Gastrocnemius medialis (tissue), 4 donors: ENCODE data around the gene CRHBP. TPM values are rescaled to one million over a fixed set of nuclear protein-coding genes. Genes with fewer than 3 reads are reported as not detected.
"Not testable (repeated sequence)": the region's sequence is repeated elsewhere in the genome, so short reads cannot be mapped to it uniquely, and the experiment has no call there.

Source experiments
- ATAC-seq, 2 donors: fragments of 150-250 bp; one replicate each; pipeline ENCODE4 v1.9.1; 2016
- DNase-seq, 2 donors: peaks; one replicate each; pipeline ENCODE4 v3.0.0-alpha.2; 2019
- H3K27ac ChIP-seq, 4 donors: fragments of 200-600 bp; sonication (generic); 1 replicate in 1 of 4; 2 replicates in 3 of 4; pipeline ENCODE4 v1.5.1; 2016 to 2018; ENCODE audit warnings: mild to moderate bottlenecking in 2 of 4, moderate library complexity in 1 of 4
- H3K27me3 ChIP-seq, 3 donors: fragments of 200-600 bp; sonication (generic) in 2 of 3; 1 replicate in 1 of 3; 2 replicates in 2 of 3; pipeline versions ENCODE4 v1.5.1 to v1.6.0; 2016 to 2019; ENCODE audit warnings: mild to moderate bottlenecking in 1 of 3, moderate library complexity in 1 of 3
- H3K36me3 ChIP-seq, 2 donors: fragments of 200-600 bp; sonication (generic) in 1 of 2; one replicate each; pipeline ENCODE4 v1.5.1; 2017 to 2018
- H3K4me1 ChIP-seq, 2 donors: fragments of 200-600 bp; sonication (generic) in 1 of 2; one replicate each; pipeline ENCODE4 v1.5.1; 2016 to 2017; ENCODE audit warnings: mild to moderate bottlenecking in 2 of 2
- H3K4me3 ChIP-seq, 4 donors: fragments of 200-600 bp; sonication (generic) in 3 of 4; 1 replicate in 1 of 4; 2 replicates in 3 of 4; pipeline ENCODE4 v1.5.1; 2016 to 2019; ENCODE audit warnings: mild to moderate bottlenecking in 2 of 4
- H3K9me3 ChIP-seq, 3 donors: fragments of 200-600 bp; sonication (generic) in 2 of 3; 1 replicate in 1 of 3; 2 replicates in 2 of 3; pipeline ENCODE4 v1.5.1; 2016 to 2019
- POLR2A ChIP-seq, 2 donors: fragments of 450-650 bp; IDR thresholded peaks; one replicate each; pipeline ENCODE4 v1.6.1; 2017; ENCODE audit warnings: antibody characterized with exemption in 2 of 2, mild to moderate bottlenecking in 2 of 2, moderate library complexity in 2 of 2
- in situ Hi-C, 4 donors: fragments of 200-750 bp; cut with MboI; loops; one replicate each; pipeline versions ENCODE4 v1.15.0 to v1.8.0; 2017; ENCODE audit warnings: low sequenced_read_pairs in 4 of 4
- intact Hi-C: fragments of 100-400 bp; cut with DNase I; formaldehyde crosslinking; loops from one replicate; pipeline ENCODE4 v1.15.1; 2023; ENCODE audit warnings: low total_unique reads
- total RNA-seq, 4 donors: library from RNA; depleted of rRNA; stranded (reverse); fragments of >200 nt; gene quantifications; one replicate each; pipeline versions ENCODE4 v1.1.0 to v1.2.3, GENCODE V29; 2016
- TF ChIP-seq, protein P1 (sequence below), 5 experiments: fragments of 450-650 bp in 3 of 5; fragments of 200-600 bp in 2 of 5; sonication (generic) in 2 of 5; IDR thresholded peaks in 4 of 5; conservative IDR thresholded peaks in 1 of 5; 1 replicate in 4 of 5; 2 replicates in 1 of 5; pipeline ENCODE4 v1.5.1; 2016 to 2019; ENCODE audit warnings: antibody characterized with exemption in 5 of 5, mild to moderate bottlenecking in 3 of 5, moderate library complexity in 3 of 5

Gene CRHBP
- total RNA-seq, 4 donors from 2014 or later, result 0.36 to 0.61 (median 0.38) TPM; not detected in 1

DNA sequence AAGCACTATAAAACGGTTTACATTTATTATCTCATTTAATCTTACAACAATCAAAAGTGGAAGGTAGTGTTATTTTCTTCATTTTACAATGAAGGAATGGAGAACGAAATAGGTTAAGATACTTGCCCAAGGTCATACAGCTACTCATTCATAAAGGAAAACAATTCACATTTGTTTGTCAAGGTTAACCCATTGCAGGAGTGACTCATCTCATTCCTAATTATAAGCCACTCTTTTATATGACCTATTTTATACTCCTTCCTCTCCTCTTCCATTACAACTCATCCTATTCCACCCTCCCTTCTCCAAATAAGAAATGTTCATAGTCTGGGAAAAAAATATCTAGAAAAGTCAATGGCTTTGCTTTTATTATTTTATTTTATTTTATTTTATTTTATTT lies 29.6 kb downstream of the CRHBP start:
- Histone ChIP-seq H3K4me1 (no peaks in the 10 kb centered on the region), H3K4me3 (no peak overlapping the region), H3K27me3 (no peaks in the 10 kb centered on the region), H3K9me3 (no peaks in the 10 kb centered on the region), H3K36me3 (no peaks in the 10 kb centered on the region), H3K27ac (no peak overlapping the region)
- DNase-seq (no peak), ATAC-seq (no peak)
- in situ Hi-C loops, result no loop called here
- TF ChIP-seq, protein P1, sequence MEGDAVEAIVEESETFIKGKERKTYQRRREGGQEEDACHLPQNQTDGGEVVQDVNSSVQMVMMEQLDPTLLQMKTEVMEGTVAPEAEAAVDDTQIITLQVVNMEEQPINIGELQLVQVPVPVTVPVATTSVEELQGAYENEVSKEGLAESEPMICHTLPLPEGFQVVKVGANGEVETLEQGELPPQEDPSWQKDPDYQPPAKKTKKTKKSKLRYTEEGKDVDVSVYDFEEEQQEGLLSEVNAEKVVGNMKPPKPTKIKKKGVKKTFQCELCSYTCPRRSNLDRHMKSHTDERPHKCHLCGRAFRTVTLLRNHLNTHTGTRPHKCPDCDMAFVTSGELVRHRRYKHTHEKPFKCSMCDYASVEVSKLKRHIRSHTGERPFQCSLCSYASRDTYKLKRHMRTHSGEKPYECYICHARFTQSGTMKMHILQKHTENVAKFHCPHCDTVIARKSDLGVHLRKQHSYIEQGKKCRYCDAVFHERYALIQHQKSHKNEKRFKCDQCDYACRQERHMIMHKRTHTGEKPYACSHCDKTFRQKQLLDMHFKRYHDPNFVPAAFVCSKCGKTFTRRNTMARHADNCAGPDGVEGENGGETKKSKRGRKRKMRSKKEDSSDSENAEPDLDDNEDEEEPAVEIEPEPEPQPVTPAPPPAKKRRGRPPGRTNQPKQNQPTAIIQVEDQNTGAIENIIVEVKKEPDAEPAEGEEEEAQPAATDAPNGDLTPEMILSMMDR (IDR thresholded peaks at IDR 0.05 in 4 of 5, conservative IDR thresholded peaks at IDR 0.05 in 1 of 5), result no peak
- TF ChIP-seq POLR2A (IDR thresholded peaks at IDR 0.05), result no peak
- intact Hi-C loops, result no loop called here

DNA sequence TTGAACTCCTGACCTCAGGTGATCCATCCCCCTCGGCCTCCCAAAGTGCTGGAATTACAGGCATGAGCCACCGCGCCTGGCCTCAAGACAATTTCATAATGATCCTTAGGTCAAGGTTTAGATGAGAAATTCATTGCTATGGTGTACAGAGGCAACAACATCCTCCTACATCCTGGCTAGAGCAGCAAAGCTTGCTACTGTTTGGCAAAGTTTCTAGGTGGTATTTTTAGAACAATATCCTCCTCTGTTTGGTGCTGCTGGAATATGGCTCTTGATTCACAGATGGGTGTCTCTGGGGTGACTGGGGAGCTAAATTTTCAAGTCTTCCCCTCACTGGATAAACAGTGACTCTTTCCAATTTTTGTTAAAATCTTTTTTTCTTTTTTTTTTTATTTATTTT lies 30.6 kb downstream of the CRHBP start:
- intact Hi-C loops (no loop called here), in situ Hi-C loops (no loop called here)
- H3K36me3 ChIP-seq, result no peaks in the 10 kb centered on the region
- TF ChIP-seq, protein P1 (IDR thresholded peaks at IDR 0.05 in 4 of 5, conservative IDR thresholded peaks at IDR 0.05 in 1 of 5), result no peak
- no peak for TF ChIP-seq POLR2A (IDR thresholded peaks at IDR 0.05)
- H3K9me3 ChIP-seq, result no peaks in the 10 kb centered on the region
- H3K27me3 ChIP-seq, result no peaks in the 10 kb centered on the region
- DNase-seq (no peak), ATAC-seq (no peak)
- no peak overlapping the region for H3K27ac ChIP-seq
- no peak overlapping the region for H3K4me3 ChIP-seq
- no peaks in the 10 kb centered on the region for H3K4me1 ChIP-seq

DNA sequence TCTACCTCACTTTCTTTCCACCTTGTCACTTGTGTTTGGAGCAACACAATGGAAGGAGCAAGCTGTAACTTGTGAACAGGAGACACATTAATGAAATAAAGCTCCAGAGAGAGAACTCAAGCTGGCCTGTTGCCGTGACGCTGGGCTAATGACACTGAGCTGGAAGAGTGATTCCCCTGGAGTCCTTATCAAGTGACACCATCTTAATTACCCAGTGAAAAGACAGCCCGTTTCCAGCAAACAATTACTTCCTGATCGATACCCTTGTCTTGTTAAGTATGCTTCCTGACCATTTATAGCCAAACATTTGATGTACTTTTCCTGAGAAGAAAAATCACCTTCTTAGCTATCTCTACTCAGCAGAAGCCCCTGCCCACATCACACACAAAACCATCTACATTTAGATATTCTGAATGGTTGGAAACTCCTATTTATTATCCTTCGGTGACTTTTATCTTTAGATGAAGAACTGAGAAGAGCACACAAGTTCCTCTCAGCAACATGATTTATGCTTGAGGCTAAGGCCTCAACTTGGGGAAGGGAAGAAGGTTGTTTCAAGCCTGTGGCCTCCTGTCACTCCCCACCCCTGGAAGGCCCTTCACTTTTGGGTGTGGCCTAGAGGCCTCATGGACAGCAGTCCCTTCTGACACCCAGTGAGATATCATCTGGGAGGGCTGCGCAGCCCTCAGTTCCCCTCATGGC lies 34.1 kb downstream of the CRHBP start:
- Histone ChIP-seq H3K4me3 (no peak overlapping the region), H3K36me3 (no peaks in the 10 kb centered on the region), H3K4me1 (no peaks in the 10 kb centered on the region), H3K9me3 (no peaks in the 10 kb centered on the region), H3K27me3 (no peaks in the 10 kb centered on the region), H3K27ac (no peak overlapping the region)
- DNase-seq (no peak), ATAC-seq (no peak)
- TF ChIP-seq, protein P1 (IDR thresholded peaks at IDR 0.05 in 4 of 5, conservative IDR thresholded peaks at IDR 0.05 in 1 of 5), result no peak
- no peak for TF ChIP-seq POLR2A (IDR thresholded peaks at IDR 0.05)
- in situ Hi-C loops, result no loop called here
- intact Hi-C loops, result no loop called here

DNA sequence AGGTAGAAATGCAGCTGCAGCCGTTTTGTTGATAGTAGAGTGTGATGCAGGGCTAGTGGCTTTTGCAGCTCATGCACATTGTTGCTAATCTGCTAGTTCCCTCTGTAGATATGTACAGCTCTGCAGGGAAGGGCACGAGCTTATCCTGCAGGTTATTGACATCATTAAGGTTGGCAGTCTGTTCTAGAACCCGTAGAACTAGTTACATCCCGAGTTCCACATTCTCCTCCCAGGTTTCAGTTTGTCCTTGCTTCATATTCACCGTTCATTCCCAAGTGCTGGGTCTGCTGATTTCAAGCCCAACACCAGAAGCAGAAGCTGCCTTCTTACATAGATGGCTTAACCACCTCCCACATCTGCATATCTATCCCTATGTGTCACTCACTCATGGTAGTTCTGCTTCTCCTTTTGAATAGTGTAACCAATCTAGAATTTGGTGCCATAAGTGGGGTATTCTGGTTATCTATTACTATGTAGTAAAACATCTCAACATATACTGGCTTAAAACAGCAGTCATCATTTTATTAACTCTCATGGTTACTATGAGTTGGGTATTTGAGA lies 38.1 kb downstream of the CRHBP start:
- intact Hi-C loops, result no loop called here
- in situ Hi-C loops, result no loop called here
- no peak overlapping the region for H3K4me3 ChIP-seq
- no peaks in the 10 kb centered on the region for H3K27me3 ChIP-seq
- TF ChIP-seq POLR2A (IDR thresholded peaks at IDR 0.05), result no peak
- TF ChIP-seq, protein P1 (IDR thresholded peaks at IDR 0.05 in 4 of 5, conservative IDR thresholded peaks at IDR 0.05 in 1 of 5), result no peak
- no peak for ATAC-seq
- H3K36me3 ChIP-seq, result no peaks in the 10 kb centered on the region
- H3K9me3 ChIP-seq, result no peaks in the 10 kb centered on the region
- H3K4me1 ChIP-seq, result no peaks in the 10 kb centered on the region
- no peak overlapping the region for H3K27ac ChIP-seq
- DNase-seq, result no peak

DNA sequence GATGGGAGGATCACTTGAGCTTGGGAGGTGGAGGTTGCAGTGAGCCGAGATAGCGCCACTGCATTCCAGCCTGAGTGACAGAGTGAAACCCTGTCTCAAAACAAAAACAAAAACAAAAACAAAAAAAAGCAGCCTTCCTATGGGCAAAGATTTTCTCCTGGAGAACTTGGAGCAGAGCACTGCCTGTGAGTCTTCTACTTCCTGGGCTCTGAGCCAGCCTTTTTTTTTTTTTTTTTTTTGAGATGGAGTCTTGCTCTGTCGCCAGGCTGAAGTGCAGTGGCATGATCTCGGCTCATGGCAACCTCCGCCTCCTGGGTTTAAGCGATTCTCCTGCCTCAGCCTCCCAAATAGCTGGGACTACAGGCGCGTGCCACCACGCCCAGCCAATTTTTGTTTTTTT lies 40.6 kb downstream of the CRHBP start:
- intact Hi-C loops, DNase-seq, H3K4me3 ChIP-seq, H3K27ac ChIP-seq, ATAC-seq, H3K36me3 ChIP-seq, H3K27me3 ChIP-seq, H3K9me3 ChIP-seq, in situ Hi-C loops, H3K4me1 ChIP-seq: not testable (repeated sequence)
